ENCODE data around the gene CD3E.

- TF ChIP-seq, protein P1, sequence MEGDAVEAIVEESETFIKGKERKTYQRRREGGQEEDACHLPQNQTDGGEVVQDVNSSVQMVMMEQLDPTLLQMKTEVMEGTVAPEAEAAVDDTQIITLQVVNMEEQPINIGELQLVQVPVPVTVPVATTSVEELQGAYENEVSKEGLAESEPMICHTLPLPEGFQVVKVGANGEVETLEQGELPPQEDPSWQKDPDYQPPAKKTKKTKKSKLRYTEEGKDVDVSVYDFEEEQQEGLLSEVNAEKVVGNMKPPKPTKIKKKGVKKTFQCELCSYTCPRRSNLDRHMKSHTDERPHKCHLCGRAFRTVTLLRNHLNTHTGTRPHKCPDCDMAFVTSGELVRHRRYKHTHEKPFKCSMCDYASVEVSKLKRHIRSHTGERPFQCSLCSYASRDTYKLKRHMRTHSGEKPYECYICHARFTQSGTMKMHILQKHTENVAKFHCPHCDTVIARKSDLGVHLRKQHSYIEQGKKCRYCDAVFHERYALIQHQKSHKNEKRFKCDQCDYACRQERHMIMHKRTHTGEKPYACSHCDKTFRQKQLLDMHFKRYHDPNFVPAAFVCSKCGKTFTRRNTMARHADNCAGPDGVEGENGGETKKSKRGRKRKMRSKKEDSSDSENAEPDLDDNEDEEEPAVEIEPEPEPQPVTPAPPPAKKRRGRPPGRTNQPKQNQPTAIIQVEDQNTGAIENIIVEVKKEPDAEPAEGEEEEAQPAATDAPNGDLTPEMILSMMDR (IDR thresholded peaks at IDR 0.05; ENCODE audit: insufficient read depth, low read length, poor library complexity, severe bottlenecking): no peak
- TF ChIP-seq EZH2phosphoT487 (conservative IDR thresholded peaks at IDR 0.05; ENCODE audit: low read length): no peak
Measured at GRCh38 chr11:118359295-118359958, 54.9 kb downstream of the CD3E start, which contains the start of gene UBE4A.
